GM19452 (cell line): ENCODE measurements around the gene PTN.

Source experiments
- ATAC-seq: cut with Tn5 transposase; IDR thresholded peaks from one replicate; pipeline ENCODE4 v1.9.1; 2021; ENCODE audit not compliant: unreplicated experiment

Gene PTN

GRCh38 chr7:137324796-137325696 lies 18.5 kb downstream of the PTN start:
- no peak for ATAC-seq

GRCh38 chr7:137316648-137317353 lies 26.7 kb downstream of the PTN start:
- no peak for ATAC-seq

- no peak for ATAC-seq
Observed at GRCh38 chr7:137313201-137313600, 30.3 kb downstream of the PTN start.

- ATAC-seq, result no peak
Observed at GRCh38 chr7:137306748-137307147, 36.8 kb downstream of the PTN start.

- no peak for ATAC-seq
Observed at GRCh38 chr7:137305901-137306621, 37.5 kb downstream of the PTN start.

- ATAC-seq, result no peak
Observed at GRCh38 chr7:137304624-137305235, 38.8 kb downstream of the PTN start.

GRCh38 chr7:137304165-137304564 lies 39.4 kb downstream of the PTN start:
- ATAC-seq, result no peak

GRCh38 chr7:137302081-137302480 lies 41.5 kb downstream of the PTN start:
- no peak for ATAC-seq

GRCh38 chr7:137298464-137298794 lies 45.1 kb downstream of the PTN start:
- no peak for ATAC-seq

GRCh38 chr7:137297551-137298463 lies 45.7 kb downstream of the PTN start:
- ATAC-seq, result no peak

- no peak for ATAC-seq
Observed at GRCh38 chr7:137296576-137296975, 47.0 kb downstream of the PTN start.

- ATAC-seq, result no peak
Observed at GRCh38 chr7:137295739-137296324, 47.7 kb downstream of the PTN start.

GRCh38 chr7:137289101-137289500 lies 54.4 kb downstream of the PTN start:
- no peak for ATAC-seq

- no peak for ATAC-seq
Observed at GRCh38 chr7:137287651-137288258, 55.8 kb downstream of the PTN start.

GRCh38 chr7:137283153-137283552 lies 60.4 kb downstream of the PTN start:
- ATAC-seq, result no peak

- no peak for ATAC-seq
Observed at GRCh38 chr7:137282043-137282442, 61.5 kb downstream of the PTN start.

GRCh38 chr7:137276189-137276588 lies 67.3 kb downstream of the PTN start:
- no peak for ATAC-seq

GRCh38 chr7:137272249-137272648 lies 71.3 kb downstream of the PTN start:
- no peak for ATAC-seq

- ATAC-seq, result no peak
Observed at GRCh38 chr7:137269240-137269639, 74.3 kb downstream of the PTN start.
